ENCODE measurements around the gene EYA2.
"Not testable (repeated sequence)": the region's sequence is repeated elsewhere in the genome, so short reads cannot be mapped to it uniquely, and the experiment has no call there.

Gene EYA2

DNA sequence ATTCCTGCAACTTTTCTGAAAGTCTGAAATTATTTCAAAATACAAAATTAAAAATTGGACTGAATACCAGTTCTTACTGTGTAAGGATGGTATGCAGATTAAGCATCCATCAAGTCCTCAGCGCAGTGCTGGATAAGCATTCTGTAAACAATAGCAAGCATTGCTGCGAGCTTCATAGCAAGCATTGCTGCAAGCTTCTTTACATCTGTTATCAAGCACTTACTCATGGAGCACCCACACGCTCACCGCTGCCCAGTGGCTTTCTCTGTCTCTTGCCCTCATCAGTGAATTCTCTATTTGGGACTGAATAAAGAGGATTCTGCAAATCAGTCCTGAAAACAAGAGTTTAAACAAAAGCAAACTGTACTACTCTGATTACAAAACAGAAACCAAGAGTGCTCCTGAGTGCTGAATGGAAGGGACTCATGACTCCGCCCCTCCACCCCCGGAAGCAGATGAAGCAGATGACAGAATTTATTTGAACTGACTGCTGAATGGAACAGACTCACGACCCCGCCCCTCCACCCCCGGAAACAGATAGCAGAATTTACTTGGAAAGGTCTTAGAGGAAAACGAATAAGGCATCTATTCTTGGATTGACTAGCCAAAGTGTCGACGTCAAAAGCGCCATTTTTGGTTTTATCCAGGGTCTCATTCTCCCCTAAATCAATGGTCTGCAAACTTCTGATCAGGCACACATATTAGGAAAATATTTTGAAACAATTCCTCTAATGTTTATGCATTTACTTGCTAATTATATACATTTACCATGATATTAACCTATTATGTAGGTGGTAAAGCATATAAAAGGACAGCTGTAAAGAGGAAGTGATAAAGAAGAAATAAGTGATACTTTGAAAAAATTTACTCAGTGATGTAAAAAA, 22.1 kb upstream of the EYA2 start:
- Histone ChIP-seq H3K9ac (ENCODE audit: low read depth, low read length) (no peak overlapping the region), H3K9me3 (ENCODE audit: control insufficient read depth, insufficient read depth, low read length) (no peaks in the 10 kb centered on the region), H3K27me3 (ENCODE audit: control insufficient read depth, insufficient read depth, low read length) (no peaks in the 10 kb centered on the region), H3K36me3 (ENCODE audit: control insufficient read depth, insufficient read depth, low read length) (no peaks in the 10 kb centered on the region), H3K4me3 (ENCODE audit: low read depth, low read length) (peak overlapping the region; percentile 24), H3K4me1 (ENCODE audit: control insufficient read depth, insufficient read depth, low read length) (no peaks in the 10 kb centered on the region)

DNA sequence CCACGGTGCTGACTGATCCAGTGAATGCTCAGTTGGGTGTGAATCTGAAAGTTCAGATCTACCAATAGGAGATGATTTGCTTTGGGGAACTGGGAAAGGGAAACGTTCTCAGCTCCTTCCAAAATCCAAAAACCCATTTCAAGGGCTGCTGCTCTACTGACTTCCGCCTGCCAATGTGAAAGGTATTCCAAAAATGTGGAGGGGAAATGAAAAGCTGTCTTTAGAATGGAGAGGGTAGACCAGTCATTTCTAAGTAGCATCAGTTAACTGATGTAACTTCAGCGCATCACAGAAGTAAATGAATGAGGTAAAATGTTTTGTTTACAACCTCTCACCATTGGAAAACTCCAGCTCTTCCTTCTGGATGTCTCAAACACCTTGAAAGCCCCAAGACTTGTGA, 19.6 kb upstream of the EYA2 start:
- H3K9me3 ChIP-seq (ENCODE audit: control insufficient read depth, insufficient read depth, low read length) = no peaks in the 10 kb centered on the region
- no peak overlapping the region for H3K9ac ChIP-seq (ENCODE audit: low read depth, low read length)
- H3K4me1 ChIP-seq (ENCODE audit: control insufficient read depth, insufficient read depth, low read length) = no peaks in the 10 kb centered on the region
- no peaks in the 10 kb centered on the region for H3K36me3 ChIP-seq (ENCODE audit: control insufficient read depth, insufficient read depth, low read length)
- no peaks in the 10 kb centered on the region for H3K27me3 ChIP-seq (ENCODE audit: control insufficient read depth, insufficient read depth, low read length)
- no peak overlapping the region for H3K4me3 ChIP-seq (ENCODE audit: low read depth, low read length)

DNA sequence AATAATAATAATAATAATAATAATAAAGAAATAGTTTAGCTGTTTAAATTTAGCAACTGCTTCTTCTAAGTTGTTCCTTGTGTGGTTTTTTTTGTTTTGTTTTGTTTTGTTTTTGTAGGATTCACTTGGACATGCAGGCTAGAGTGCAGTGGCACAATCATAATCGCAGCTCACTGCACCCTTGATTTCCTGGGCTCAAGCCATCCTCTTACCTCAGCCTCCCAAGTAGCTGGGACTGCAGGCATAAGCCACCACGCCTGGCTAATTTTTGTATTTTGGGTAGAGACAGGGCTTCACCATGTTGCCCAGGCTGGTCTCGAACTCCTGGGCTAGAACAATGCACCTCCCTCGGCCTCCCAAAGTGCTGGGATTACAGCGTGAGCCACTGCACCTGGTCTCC, 15.3 kb upstream of the EYA2 start:
- H3K9ac ChIP-seq (ENCODE audit: low read depth, low read length) = no peak overlapping the region
- no peaks in the 10 kb centered on the region for H3K9me3 ChIP-seq (ENCODE audit: control insufficient read depth, insufficient read depth, low read length)
- H3K4me3 ChIP-seq (ENCODE audit: low read depth, low read length) = no peak overlapping the region
- no peaks in the 10 kb centered on the region for H3K4me1 ChIP-seq (ENCODE audit: control insufficient read depth, insufficient read depth, low read length)
- H3K36me3 ChIP-seq (ENCODE audit: control insufficient read depth, insufficient read depth, low read length) = no peaks in the 10 kb centered on the region
- no peaks in the 10 kb centered on the region for H3K27me3 ChIP-seq (ENCODE audit: control insufficient read depth, insufficient read depth, low read length)

DNA sequence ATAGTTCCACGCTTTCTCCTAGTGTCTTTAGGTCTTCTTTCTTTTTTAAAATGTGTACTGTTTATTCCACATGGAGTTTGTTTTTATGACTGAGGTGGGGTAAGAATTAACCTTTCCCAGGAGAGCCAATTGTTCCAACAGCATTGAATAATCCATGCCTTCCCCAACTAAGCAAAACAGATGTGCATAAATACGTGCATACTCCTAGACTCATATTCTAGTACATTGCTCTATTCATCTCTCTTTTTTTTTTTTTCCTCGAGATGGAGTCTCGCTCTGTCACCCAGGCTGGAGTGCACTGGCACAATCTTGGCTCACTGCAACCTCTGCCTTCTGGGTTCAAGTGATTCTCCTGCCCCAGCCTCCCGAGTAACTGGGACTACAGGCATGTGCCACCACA, 14.7 kb upstream of the EYA2 start:
- H3K36me3 ChIP-seq (ENCODE audit: control insufficient read depth, insufficient read depth, low read length); H3K9ac ChIP-seq (ENCODE audit: low read depth, low read length); H3K27me3 ChIP-seq (ENCODE audit: control insufficient read depth, insufficient read depth, low read length); H3K4me1 ChIP-seq (ENCODE audit: control insufficient read depth, insufficient read depth, low read length); H3K9me3 ChIP-seq (ENCODE audit: control insufficient read depth, insufficient read depth, low read length); H3K4me3 ChIP-seq (ENCODE audit: low read depth, low read length): not testable (repeated sequence)

DNA sequence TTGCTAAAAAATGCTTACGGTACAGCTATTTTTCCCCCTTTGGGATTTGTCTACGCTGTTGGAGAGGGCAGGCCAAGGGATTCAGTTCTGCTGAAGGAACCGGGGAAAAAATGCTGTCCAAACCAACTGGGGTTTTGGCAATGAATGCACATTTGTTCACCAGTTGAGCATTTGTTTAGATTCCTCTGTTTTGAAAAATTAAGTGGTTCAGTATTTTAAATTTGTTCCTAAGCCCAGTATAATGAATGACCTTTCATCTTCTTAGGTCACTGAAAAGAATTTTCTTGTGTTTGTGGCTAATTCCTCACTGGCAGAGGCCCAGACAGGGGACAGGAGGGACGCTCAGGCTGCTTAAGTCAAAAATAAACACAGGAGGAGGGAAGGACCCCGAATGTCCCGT, 10.8 kb upstream of the EYA2 start:
- Histone ChIP-seq H3K36me3 (ENCODE audit: control insufficient read depth, insufficient read depth, low read length) (no peaks in the 10 kb centered on the region), H3K4me3 (ENCODE audit: low read depth, low read length) (no peak overlapping the region), H3K9me3 (ENCODE audit: control insufficient read depth, insufficient read depth, low read length) (no peaks in the 10 kb centered on the region), H3K27me3 (ENCODE audit: control insufficient read depth, insufficient read depth, low read length) (no peaks in the 10 kb centered on the region), H3K9ac (ENCODE audit: low read depth, low read length) (no peak overlapping the region), H3K4me1 (ENCODE audit: control insufficient read depth, insufficient read depth, low read length) (no peaks in the 10 kb centered on the region)

DNA sequence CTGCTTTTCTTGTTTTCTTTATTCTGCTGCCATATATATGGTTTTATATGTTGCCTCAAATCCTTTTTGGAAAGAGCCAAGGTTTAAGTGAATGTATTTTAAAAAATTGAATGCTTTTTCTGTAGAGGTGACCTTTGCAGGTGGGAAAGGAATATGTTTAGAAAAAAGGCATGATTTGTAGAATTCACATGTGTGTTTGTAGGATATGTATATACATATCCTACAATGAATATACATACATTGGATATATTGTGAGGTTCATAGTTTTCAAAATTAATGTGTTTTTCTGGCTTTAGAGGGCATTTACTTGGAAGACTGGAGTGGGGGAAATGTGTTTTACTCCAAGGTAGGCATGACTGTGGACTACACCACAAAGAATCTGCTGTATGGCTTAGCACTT, 4.0 kb upstream of the EYA2 start:
- Histone ChIP-seq H3K27me3 (ENCODE audit: control insufficient read depth, insufficient read depth, low read length) (peaks cover 20% of the 10 kb centered on the region), H3K9me3 (ENCODE audit: control insufficient read depth, insufficient read depth, low read length) (no peaks in the 10 kb centered on the region), H3K4me3 (ENCODE audit: low read depth, low read length) (no peak overlapping the region), H3K36me3 (ENCODE audit: control insufficient read depth, insufficient read depth, low read length) (no peaks in the 10 kb centered on the region), H3K9ac (ENCODE audit: low read depth, low read length) (no peak overlapping the region), H3K4me1 (ENCODE audit: control insufficient read depth, insufficient read depth, low read length) (peaks cover 6% of the 10 kb centered on the region)

DNA sequence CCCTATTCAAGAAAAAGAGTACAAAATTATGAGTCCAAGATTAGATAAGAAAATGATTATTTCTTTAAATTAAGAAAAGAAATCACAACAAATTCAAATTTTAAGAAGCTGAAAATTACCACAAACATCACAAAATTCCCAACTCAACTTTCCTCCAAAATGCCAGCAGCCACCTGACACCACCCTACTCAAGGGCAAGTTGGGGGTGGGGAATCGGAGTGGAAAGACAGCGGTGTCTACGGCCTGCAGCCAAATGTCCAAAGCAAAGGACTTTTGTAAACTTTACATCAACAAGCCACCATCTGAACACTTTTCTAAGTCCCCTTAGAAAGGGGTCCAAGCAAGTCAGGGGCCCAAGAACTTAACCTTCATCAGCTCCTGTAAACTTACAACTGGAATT, 1.6 kb upstream of the EYA2 start:
- Histone ChIP-seq H3K4me1 (ENCODE audit: control insufficient read depth, insufficient read depth, low read length) (peaks cover 10% of the 10 kb centered on the region), H3K27me3 (ENCODE audit: control insufficient read depth, insufficient read depth, low read length) (peaks cover 41% of the 10 kb centered on the region), H3K4me3 (ENCODE audit: low read depth, low read length) (no peak overlapping the region), H3K9ac (ENCODE audit: low read depth, low read length) (no peak overlapping the region), H3K36me3 (ENCODE audit: control insufficient read depth, insufficient read depth, low read length) (no peaks in the 10 kb centered on the region), H3K9me3 (ENCODE audit: control insufficient read depth, insufficient read depth, low read length) (no peaks in the 10 kb centered on the region)

DNA sequence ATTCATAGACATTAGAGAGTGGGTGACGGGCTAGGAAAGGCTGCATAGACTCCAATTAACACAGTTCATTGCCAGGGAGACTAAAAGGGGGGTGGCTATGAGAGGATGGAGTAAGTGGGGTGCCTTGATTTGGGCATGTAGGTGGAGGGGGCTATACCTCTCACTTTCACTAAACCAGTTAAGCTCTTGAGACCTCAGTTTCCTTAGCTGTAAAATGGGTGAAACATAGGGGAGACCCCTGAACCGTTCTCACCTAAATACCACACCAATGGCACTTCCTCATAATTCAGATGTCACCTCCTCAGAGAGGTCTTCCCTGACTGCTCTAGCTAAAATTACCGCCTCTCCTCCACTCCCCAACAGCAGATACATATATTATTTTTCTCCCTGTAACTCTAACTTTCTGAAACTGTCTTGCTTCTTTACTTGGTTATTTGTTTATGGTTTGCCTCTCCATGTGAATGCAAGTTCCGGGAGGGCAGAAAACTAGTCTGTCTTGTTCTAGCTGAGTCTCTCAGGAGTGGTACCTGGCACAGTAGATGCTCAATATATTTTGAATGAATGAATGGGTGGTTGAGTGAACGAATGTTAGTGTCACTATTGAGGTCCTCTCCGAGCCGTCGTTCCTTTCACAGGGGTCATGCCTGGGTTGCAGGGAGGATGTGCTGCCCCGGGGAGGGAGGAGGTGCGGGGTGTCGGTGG, 615 bp upstream of the EYA2 start:
- no peaks in the 10 kb centered on the region for H3K36me3 ChIP-seq (ENCODE audit: control insufficient read depth, insufficient read depth, low read length)
- H3K9ac ChIP-seq (ENCODE audit: low read depth, low read length) = no peak overlapping the region
- peaks cover 41% of the 10 kb centered on the region for H3K27me3 ChIP-seq (ENCODE audit: control insufficient read depth, insufficient read depth, low read length)
- no peaks in the 10 kb centered on the region for H3K9me3 ChIP-seq (ENCODE audit: control insufficient read depth, insufficient read depth, low read length)
- H3K4me3 ChIP-seq (ENCODE audit: low read depth, low read length) = no peak overlapping the region
- H3K4me1 ChIP-seq (ENCODE audit: control insufficient read depth, insufficient read depth, low read length) = peaks cover 10% of the 10 kb centered on the region

DNA sequence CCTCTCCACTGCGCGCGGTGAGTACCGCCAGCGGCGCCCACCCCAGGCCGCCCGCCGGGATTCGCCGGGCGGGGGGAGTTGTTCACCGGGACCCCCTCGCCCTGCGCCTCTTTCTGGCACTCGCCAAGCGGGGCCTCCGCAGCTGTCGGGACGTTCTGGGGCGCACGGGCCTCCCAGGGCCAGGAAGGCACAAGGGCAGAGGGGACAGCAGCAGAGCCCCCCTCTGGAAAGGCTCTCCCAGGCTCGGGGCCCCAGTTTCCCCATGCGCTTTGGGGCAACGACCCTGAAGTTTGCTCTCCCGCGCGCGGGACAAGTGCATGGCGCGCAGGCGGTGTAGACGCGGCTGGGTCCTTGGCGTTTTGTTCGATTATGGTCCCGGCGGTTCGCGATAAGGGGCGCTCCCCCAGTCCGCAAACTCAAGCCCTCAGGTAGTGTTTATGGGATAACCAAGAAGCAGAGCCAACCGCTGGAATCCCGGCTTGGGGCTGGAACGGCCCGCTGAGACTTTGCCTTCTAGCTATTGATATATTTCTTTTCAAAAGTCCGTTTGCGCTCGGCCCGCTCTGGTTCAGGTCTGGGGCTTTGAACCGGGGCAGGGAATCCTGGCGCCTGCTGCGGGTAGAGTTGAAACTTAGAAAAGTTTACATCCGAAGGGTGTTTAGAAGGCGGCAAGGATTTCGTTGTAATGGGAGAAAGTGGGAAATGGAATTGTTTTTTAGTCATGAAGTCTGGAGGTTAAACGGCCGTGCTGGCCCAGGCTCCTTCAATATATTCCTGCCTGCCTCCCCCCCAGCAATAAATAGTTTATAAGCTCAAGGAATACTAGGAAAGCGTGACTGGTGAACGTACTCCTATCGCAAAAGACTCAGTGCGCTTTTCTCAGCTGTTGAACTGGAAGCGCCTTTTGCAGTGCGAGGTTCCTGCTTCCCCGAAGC, 595 bp downstream of the EYA2 start:
- Histone ChIP-seq H3K4me1 (ENCODE audit: control insufficient read depth, insufficient read depth, low read length) (peaks cover 10% of the 10 kb centered on the region), H3K9ac (ENCODE audit: low read depth, low read length) (peak overlapping the region; percentile 17), H3K27me3 (ENCODE audit: control insufficient read depth, insufficient read depth, low read length) (peaks cover 41% of the 10 kb centered on the region), H3K36me3 (ENCODE audit: control insufficient read depth, insufficient read depth, low read length) (no peaks in the 10 kb centered on the region), H3K9me3 (ENCODE audit: control insufficient read depth, insufficient read depth, low read length) (no peaks in the 10 kb centered on the region), H3K4me3 (ENCODE audit: low read depth, low read length) (peak overlapping the region; percentile 55)

DNA sequence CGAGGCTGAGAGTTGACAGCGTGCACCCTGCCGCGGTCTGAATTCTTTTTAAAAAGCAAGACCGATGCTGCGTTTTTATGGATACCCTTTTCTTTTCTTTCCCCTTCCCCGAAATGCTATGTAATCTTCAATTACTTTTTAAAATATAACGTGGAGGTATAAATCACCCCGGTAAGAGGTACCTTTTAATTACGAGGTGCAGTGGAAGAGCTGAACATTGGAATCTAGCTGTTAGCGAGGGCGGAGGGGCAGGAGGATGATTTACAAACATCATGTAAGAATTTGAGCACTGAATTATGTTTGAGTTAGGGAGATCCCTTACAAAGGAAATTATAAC, 1.2 kb downstream of the EYA2 start:
- peaks cover 10% of the 10 kb centered on the region for H3K4me1 ChIP-seq (ENCODE audit: control insufficient read depth, insufficient read depth, low read length)
- H3K9ac ChIP-seq (ENCODE audit: low read depth, low read length) = no peak overlapping the region
- no peaks in the 10 kb centered on the region for H3K36me3 ChIP-seq (ENCODE audit: control insufficient read depth, insufficient read depth, low read length)
- no peaks in the 10 kb centered on the region for H3K9me3 ChIP-seq (ENCODE audit: control insufficient read depth, insufficient read depth, low read length)
- H3K4me3 ChIP-seq (ENCODE audit: low read depth, low read length) = peak overlapping the region; percentile 55
- peaks cover 41% of the 10 kb centered on the region for H3K27me3 ChIP-seq (ENCODE audit: control insufficient read depth, insufficient read depth, low read length)

DNA sequence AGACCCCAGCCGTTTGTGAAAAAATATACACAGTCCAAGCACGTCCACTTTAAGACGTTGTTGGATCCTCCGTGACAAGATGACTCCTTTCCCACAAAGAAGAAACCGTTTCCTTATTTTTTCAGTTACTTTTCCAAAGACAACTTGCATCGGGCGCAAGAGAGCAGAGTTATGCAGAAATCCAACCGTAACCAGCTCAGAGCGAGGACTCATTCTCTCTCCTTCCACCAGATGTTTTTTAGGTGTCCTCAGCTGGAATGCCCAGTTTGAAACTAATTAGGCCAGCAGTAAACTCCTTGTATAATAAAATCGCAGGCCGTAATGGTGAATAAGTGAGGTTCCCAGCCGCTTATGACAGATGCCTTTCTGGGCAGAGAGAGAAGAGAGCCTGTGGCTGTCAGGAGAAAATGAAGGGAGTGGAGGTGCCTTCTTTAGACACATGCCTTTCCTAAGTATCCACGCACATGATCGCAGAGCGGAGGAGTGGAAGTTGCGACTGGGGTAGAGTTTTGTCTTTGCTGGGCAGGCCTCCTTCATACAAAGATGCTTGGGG, 2.8 kb downstream of the EYA2 start:
- H3K9ac ChIP-seq (ENCODE audit: low read depth, low read length) = no peak overlapping the region
- H3K27me3 ChIP-seq (ENCODE audit: control insufficient read depth, insufficient read depth, low read length) = peaks cover 41% of the 10 kb centered on the region
- H3K4me1 ChIP-seq (ENCODE audit: control insufficient read depth, insufficient read depth, low read length) = peaks cover 10% of the 10 kb centered on the region
- no peaks in the 10 kb centered on the region for H3K36me3 ChIP-seq (ENCODE audit: control insufficient read depth, insufficient read depth, low read length)
- H3K9me3 ChIP-seq (ENCODE audit: control insufficient read depth, insufficient read depth, low read length) = no peaks in the 10 kb centered on the region
- H3K4me3 ChIP-seq (ENCODE audit: low read depth, low read length) = no peak overlapping the region
